T-cell (primary cell): Measurements from ENCODE around the gene MEN1. TPM values are rescaled to one million over a fixed set of nuclear protein-coding genes. Genes with fewer than 3 reads are reported as not detected.
A peak's percentile ranks its signal among the peaks of the same experiment; 100 is the strongest.
"Not testable (repeated sequence)": the region's sequence is repeated elsewhere in the genome, so short reads cannot be mapped to it uniquely, and the experiment has no call there.

ENCODE experiments used
- ATAC-seq, 4 experiments: fragments of 200-7000 bp in 3 of 4; fragments of 150-1000 bp in 1 of 4; cut with Tn5 transposase; replicated peaks in 1 of 4; 1 replicate in 3 of 4; 2 replicates in 1 of 4; pipeline ENCODE4 v1.10.0; 2021; ENCODE audit warnings: moderate library complexity in 3 of 4, mild to moderate bottlenecking in 2 of 4, moderate number of reproducible peaks in 1 of 4
- CTCF ChIA-PET, 2 donors: fragments of 300-600 bp; sonication (Branson Sonifier 250); formaldehyde crosslinking; loops; one replicate each; lab custom pipeline; 2022; ENCODE audit warnings: antibody characterized with exemption in 2 of 2; lab: Charles Lee
- POLR2A ChIA-PET, 2 donors: fragments of 300-600 bp; sonication (Branson Sonifier 250); formaldehyde crosslinking; loops; one replicate each; lab custom pipeline; 2022; ENCODE audit warnings: antibody characterized with exemption in 2 of 2; lab: Charles Lee
- DNase-seq, 35 experiments: peaks; one replicate each; pipeline versions ENCODE4 v3.0.0 to v3.0.0-alpha.2; 2013 to 2023
- H3K27ac ChIP-seq: one replicate; pipeline ENCODE4 v1.5.1; 2013; ENCODE audit warnings: low read length
- H3K27me3 ChIP-seq, 2 experiments: replicated peaks in 1 of 2; 1 replicate in 1 of 2; 2 replicates in 1 of 2; pipeline versions ENCODE4 v1.6.1 to v1.7.0; 2013; ENCODE audit warnings: low read length in 1 of 2, mixed read lengths in 1 of 2; ENCODE audit not compliant: control insufficient read depth in 2 of 2, insufficient read depth in 2 of 2; ENCODE audit errors: extremely low read depth in 1 of 2
- H3K36me3 ChIP-seq, 2 donors: 1 replicate in 1 of 2; 2 replicates in 1 of 2; pipeline versions ENCODE4 v1.6.1 to v1.7.0; 2013; ENCODE audit warnings: low read length in 1 of 2; ENCODE audit not compliant: control insufficient read depth in 2 of 2, insufficient read depth in 1 of 2; ENCODE audit errors: extremely low read depth in 1 of 2
- H3K4me1 ChIP-seq, 2 experiments: 1 replicate in 1 of 2; 2 replicates in 1 of 2; pipeline versions ENCODE4 v1.6.1 to v1.7.0; 2013; ENCODE audit warnings: low read length in 2 of 2, mixed read lengths in 1 of 2; ENCODE audit not compliant: insufficient read depth in 2 of 2, control insufficient read depth in 1 of 2; ENCODE audit errors: extremely low read depth in 1 of 2
- H3K4me3 ChIP-seq, 2 donors: 1 replicate in 1 of 2; 2 replicates in 1 of 2; pipeline versions ENCODE4 v1.5.1 to v1.7.0; 2013; ENCODE audit warnings: mild to moderate bottlenecking in 2 of 2, low read length in 1 of 2, moderate library complexity in 1 of 2; ENCODE audit not compliant: control insufficient read depth in 1 of 2; ENCODE audit errors: extremely low read depth in 1 of 2
- H3K9me3 ChIP-seq: 2 replicates; pipeline ENCODE4 v1.7.0; 2013
- H3K27ac Mint-ChIP-seq, 2 donors: one replicate each; pipeline ENCODE4 v1.8.0; 2020 to 2021; ENCODE audit warnings: mild to moderate bottlenecking in 2 of 2, mixed read lengths in 2 of 2
- H3K27me3 Mint-ChIP-seq, 2 donors: one replicate each; pipeline ENCODE4 v1.8.0; 2021 to 2022; ENCODE audit warnings: mixed read lengths in 2 of 2
- H3K36me3 Mint-ChIP-seq: one replicate; pipeline ENCODE4 v1.8.0; 2021; ENCODE audit warnings: mixed read lengths
- H3K4me1 Mint-ChIP-seq, 3 donors: one replicate each; pipeline ENCODE4 v1.8.0; 2020 to 2022; ENCODE audit warnings: mixed read lengths in 3 of 3, mild to moderate bottlenecking in 1 of 3
- H3K4me3 Mint-ChIP-seq, 3 donors: one replicate each; pipeline ENCODE4 v1.8.0; 2020 to 2022; ENCODE audit warnings: mild to moderate bottlenecking in 3 of 3, mixed read lengths in 3 of 3, moderate library complexity in 3 of 3
- H3K9me3 Mint-ChIP-seq, 3 donors: one replicate each; pipeline ENCODE4 v1.8.0; 2020 to 2022; ENCODE audit warnings: mixed read lengths in 3 of 3
- WGBS: methylation state at CpG from one replicate; pipeline ENCODE4 v1.1.5; 2013; ENCODE audit warnings: missing lambda C conversion rate; ENCODE audit not compliant: insufficient coverage; 5-methylcytosine and 5-hydroxymethylcytosine counted together
- total RNA-seq, 35 experiments: library from RNA in 6 of 35; stranded (reverse) in 6 of 35; fragments of 120-200 nt in 1 of 35; gene quantifications; one replicate each; pipeline versions ENCODE4 v1.2.1 to v1.2.4 and lab custom pipeline; 2013 to 2026

The MEN1 gene
- total RNA-seq, 5 donors from 2014 or later (not counting 1 experiment from before 2014, with no cell fraction given) = 31.7 to 62.0 (median 49.6) TPM

DNA sequence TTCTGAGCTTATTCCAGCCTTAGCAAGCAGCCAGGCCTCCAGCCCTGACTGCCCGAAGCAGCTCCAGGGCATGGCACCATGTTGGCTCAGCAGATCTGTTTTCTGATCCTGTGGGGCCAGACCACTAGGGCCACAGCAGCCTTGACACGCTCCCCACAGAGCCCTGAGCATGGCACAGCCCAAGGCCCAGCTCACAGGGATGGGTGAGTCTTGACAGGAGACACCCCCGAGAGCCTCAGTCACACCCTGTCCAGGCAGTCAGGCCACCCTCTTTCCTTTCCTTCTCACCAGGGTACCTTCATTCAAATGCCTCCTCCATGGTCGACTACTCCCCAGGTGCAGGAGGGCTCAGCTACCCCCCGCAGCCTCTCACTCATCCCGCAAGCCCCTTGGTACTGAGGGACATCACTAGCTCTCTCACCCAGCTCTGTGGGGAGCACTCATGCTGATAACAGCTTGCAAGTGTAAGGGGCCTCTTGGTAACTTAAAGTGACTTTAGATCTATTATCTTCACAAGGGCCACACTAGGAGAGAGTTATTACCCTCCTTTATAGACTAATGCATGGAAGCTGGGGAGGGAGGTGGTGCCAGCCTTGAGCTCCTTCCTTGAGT is 38.0 kb upstream of the MEN1 start:
- H3K9me3 ChIP-seq = no peaks in the 10 kb centered on the region
- CTCF ChIA-PET = interaction anchor here (0.5 to 3.5 kb wide), 20 partner anchors 9 to 149 kb away, joined by 3 to 25 read pairs (median 5); partner anchors contain the start of gene SF1 (in 1 of the 2)
- WGBS = 86% methylated on average over 6 of the region's 6 CpGs
- H3K27me3 ChIP-seq = no peaks in the 10 kb centered on the region
- no peaks in the 10 kb centered on the region for H3K27me3 Mint-ChIP-seq
- H3K9me3 Mint-ChIP-seq = no peaks in the 10 kb centered on the region
- ATAC-seq = no peak
- H3K4me3 Mint-ChIP-seq = peak overlapping the region in 1 of 3 donors; percentile 45
- H3K36me3 Mint-ChIP-seq = no peaks in the 10 kb centered on the region
- peak overlapping the region; percentile 93 for H3K27ac ChIP-seq
- peak overlapping the region; percentile 90 to 94 for H3K27ac Mint-ChIP-seq
- DNase-seq = no peak
- H3K4me1 ChIP-seq = peaks cover 44 to 85% of the 10 kb centered on the region in 2 experiments
- peaks cover 6 to 16% of the 10 kb centered on the region in 2 donors for H3K36me3 ChIP-seq
- no peak overlapping the region for H3K4me3 ChIP-seq
- H3K4me1 Mint-ChIP-seq = peaks cover 70 to 73% (median 72%) of the 10 kb centered on the region in 3 donors
- POLR2A ChIA-PET = interaction anchor here in 1 of 2 donors (0.7 to 1.4 kb wide), 2 partner anchors 10 to 19 kb away, joined by 4 read pairs; no protein-coding TSS in a partner anchor

DNA sequence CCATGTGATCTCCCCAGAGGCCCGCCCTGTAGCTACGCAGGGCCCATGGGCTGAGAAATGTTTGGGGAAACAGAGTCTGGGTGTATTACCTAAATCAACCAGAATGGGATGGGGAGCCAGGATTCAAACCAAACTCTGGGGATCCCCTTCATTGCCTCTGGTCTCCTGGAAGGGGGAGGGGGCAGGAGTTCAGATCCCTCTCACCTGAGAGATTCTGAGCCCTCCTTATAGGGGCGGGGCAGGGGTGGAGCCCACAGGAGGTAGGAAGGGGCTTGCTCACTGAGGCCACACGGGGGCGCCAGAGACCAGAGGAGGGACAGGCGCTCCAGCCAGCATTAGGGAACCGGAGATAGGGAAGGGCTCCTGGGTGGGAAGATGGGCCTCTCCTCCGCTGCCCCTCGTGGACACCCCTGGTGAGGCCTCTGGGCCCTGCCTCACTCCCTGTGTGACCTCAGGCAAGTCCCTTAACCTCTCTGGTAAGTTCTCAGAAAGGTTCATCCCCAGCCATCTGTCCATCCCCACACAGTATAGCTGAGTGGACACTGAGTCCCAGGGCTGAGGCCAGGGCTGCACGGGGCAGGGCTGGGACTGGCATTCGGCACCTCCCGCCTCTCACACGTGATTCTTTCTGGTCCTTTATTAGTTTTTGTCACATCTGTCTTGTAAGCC is 36.8 kb upstream of the MEN1 start:
- Histone ChIP-seq H3K4me3 (no peak overlapping the region), H3K27ac (peak overlapping the region; percentile 38), H3K4me1 (peaks cover 32 to 76% of the 10 kb centered on the region in 2 experiments), H3K9me3 (no peaks in the 10 kb centered on the region), H3K27me3 (no peaks in the 10 kb centered on the region), H3K36me3 (peaks cover under 1 to 8% of the 10 kb centered on the region in 2 donors)
- Mint-ChIP-seq H3K4me3 (peak overlapping the region in 1 of 3 donors; percentile 26), H3K27me3 (no peaks in the 10 kb centered on the region), H3K36me3 (no peaks in the 10 kb centered on the region), H3K4me1 (peaks cover 60 to 64% (median 63%) of the 10 kb centered on the region in 3 donors), H3K27ac (peak overlapping the region; percentile 28 to 64), H3K9me3 (no peaks in the 10 kb centered on the region)
- peak; percentile 56 to 62 (median 59) for ATAC-seq
- POLR2A ChIA-PET = interaction anchor here in 1 of 2 donors (0.7 kb wide), 1 partner anchor 20 kb away, joined by 4 read pairs; no protein-coding TSS in a partner anchor
- CTCF ChIA-PET = interaction anchor here (0.7 to 3.5 kb wide), 10 partner anchors 15 to 69 kb away, joined by 3 to 25 read pairs (median 4); partner anchors contain the start of gene SF1 (in 1 of the 2)
- DNase-seq = peak; percentile 72 to 96 (median 90)
- WGBS = 0% methylated on average over 1 of the region's 13 CpGs

DNA sequence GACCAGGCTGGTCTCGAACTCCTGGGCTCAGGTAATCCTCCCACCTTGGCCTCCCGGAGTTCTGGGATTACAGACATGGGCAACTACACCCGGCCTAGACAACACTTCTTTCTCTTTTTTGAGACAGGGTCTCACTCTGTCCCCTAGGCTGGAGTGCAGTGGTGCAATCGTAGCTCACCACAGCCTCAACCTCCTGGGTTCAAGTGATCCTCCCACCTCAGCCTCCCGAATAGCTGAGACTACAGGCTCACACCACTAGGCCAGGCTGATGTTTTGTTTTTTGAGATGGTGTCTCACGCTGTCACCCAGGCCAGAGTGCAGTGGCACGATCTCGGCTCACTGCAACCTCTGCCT is 35.4 kb upstream of the MEN1 start:
- H3K27ac Mint-ChIP-seq = peak overlapping the region; percentile 8 to 87

DNA sequence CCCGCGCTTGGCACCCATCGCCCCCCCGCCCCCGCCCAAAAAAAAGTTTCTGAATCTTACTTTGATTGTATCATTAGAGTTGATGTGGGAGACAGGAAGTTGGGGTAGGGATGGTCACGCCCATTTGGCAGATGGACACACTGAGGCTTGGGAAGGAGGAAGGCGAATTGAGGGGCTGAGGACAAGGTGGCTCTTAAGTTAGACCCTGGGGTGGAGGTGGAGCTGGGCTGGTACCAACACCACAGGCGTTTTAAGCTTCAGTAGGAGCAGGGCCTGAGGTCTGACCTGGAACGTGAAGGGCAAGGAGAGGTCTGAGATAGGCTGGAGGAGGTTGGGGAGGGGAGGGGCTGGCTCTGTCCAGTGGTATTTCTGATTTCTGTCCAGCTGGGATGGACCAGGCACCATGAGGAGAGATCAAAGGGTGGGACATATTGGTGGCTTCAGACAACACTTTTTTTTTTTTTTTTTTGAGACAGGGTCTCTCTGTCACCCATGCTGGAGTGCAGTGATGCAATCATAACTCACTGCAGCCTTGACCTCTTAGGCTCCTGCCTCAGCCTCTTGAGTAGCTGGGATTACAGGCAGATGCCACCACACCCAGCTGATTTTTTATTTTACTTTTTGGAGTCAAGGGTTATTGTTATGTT is 34.9 kb upstream of the MEN1 start:
- Histone ChIP-seq H3K4me3 (peak overlapping the region; percentile 48 to 59), H3K9me3 (no peaks in the 10 kb centered on the region), H3K27ac (peak overlapping the region; percentile 76), H3K36me3 (peaks cover 0 to under 1% of the 10 kb centered on the region in 2 donors), H3K4me1 (peaks cover 19 to 57% of the 10 kb centered on the region in 2 experiments), H3K27me3 (no peaks in the 10 kb centered on the region)
- Mint-ChIP-seq H3K4me1 (peaks cover 44 to 47% (median 47%) of the 10 kb centered on the region in 3 donors), H3K9me3 (no peaks in the 10 kb centered on the region), H3K4me3 (peak overlapping the region; percentile 58 to 85 (median 66)), H3K36me3 (no peaks in the 10 kb centered on the region), H3K27ac (peak overlapping the region; percentile 85 to 87), H3K27me3 (no peaks in the 10 kb centered on the region)
- 44% methylated on average over 6 of the region's 9 CpGs for WGBS
- ChIA-PET POLR2A (interaction anchor here (0.6 kb wide), 2 partner anchors 50 to 54 kb away, joined by 5 to 8 read pairs; no protein-coding TSS in a partner anchor), CTCF (interaction anchor here (0.6 to 1.2 kb wide), 7 partner anchors 8 to 1124 kb away, joined by 3 to 4 read pairs (median 4); no protein-coding TSS in a partner anchor)
- DNase-seq = no peak
- ATAC-seq = no peak

More for the DNA sequence above, 35.4 kb upstream of the MEN1 start:
- not testable (repeated sequence) for H3K4me3 ChIP-seq, ATAC-seq, H3K36me3 Mint-ChIP-seq, H3K27me3 ChIP-seq, DNase-seq, H3K27ac ChIP-seq, H3K9me3 ChIP-seq, H3K9me3 Mint-ChIP-seq, H3K36me3 ChIP-seq, H3K27me3 Mint-ChIP-seq
- Mint-ChIP-seq H3K4me1 (peaks cover 46 to 50% (median 50%) of the 10 kb centered on the region in 3 donors), H3K4me3 (peak overlapping the region; percentile 58 to 85 (median 66))
- POLR2A ChIA-PET = interaction anchor here in 1 of 2 donors (0.6 kb wide), 1 partner anchor 49 kb away, joined by 8 read pairs; no protein-coding TSS in a partner anchor
- 96% methylated on average over 3 of the region's 8 CpGs for WGBS
- peaks cover 19 to 62% of the 10 kb centered on the region in 2 experiments for H3K4me1 ChIP-seq
- CTCF ChIA-PET = interaction anchor here in 1 of 2 donors (0.6 to 1.2 kb wide), 5 partner anchors 9 to 48 kb away, joined by 3 to 4 read pairs (median 4); no protein-coding TSS in a partner anchor

DNA sequence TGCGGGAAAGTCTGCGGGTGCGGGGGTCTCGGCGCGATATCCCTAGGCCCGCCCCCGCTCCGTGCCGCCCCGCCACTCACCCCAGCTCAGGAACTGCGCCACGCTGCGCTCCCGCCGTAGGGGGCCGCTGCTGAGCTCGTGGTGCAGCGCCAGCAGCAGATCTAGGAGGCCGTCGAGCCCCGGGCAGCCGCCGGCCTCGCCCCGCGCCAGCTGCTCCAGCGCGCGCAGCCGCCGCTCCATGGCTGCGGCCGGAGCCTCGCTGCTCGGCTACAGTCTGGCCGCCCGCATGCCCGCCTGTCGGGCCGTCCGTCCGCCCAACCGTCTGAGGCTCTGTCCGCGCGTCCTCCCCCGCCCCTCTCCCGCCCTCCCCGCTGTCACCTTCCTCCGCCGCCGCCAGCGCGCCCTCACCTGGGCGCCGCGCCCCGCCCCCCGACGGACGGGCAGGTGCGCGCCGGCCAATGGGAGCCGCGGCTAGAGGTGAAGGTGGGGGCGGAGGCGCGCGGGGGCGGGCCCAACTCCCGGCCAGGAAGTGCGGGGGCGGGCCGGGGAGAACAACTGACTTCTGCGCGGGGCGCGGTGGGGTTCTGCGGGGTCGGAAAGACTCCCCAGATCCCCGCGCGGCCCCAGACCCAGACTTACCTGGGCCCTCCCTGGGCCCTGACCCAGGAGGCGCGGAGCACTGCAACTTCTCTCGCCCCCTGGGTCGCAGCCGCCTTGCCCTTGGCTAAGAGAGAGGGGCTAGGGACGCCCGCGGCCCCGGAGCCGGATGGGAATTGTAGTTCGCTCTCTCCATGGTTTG is 34.2 kb upstream of the MEN1 start, which contains the start of gene CDC42BPG:
CDC42BPG (minus strand) TSS at position 324 of the 799 bp plus-strand sequence; CDS start at position 240, 84 bp downstream.
- peak; percentile 45 to 85 (median 68) for DNase-seq
- H3K27me3 ChIP-seq = no peaks in the 10 kb centered on the region
- peak within 1 kb of the TSS; percentile 81 to 86 (median 85) for H3K4me3 Mint-ChIP-seq
- peaks cover 3 to 4% of the 10 kb centered on the region in 2 donors for H3K36me3 ChIP-seq
- ChIA-PET CTCF (interaction anchor here (0.6 to 1.6 kb wide), 15 partner anchors 28 to 1160 kb away, joined by 3 to 8 read pairs (median 3); partner anchors contain the start of genes MAP4K2 (in 1 of the 2), MEN1 (in 1 of the 2) and PPP2R5B (in 1 of the 2)), POLR2A (interaction anchor here in 1 of 2 donors (0.6 kb wide), 1 partner anchor 53 kb away, joined by 5 read pairs; no protein-coding TSS in a partner anchor)
- peaks cover 37 to 44% (median 41%) of the 10 kb centered on the region in 3 donors for H3K4me1 Mint-ChIP-seq
- peak within 1 kb of the TSS; percentile 85 to 92 for H3K27ac Mint-ChIP-seq
- H3K4me3 ChIP-seq = peak within 1 kb of the TSS; percentile 48 to 59
- H3K27ac ChIP-seq = peak within 1 kb of the TSS; percentile 76
- H3K4me1 ChIP-seq = peaks cover 15 to 50% of the 10 kb centered on the region in 2 experiments
- peak; percentile 72 to 78 (median 73) for ATAC-seq
- H3K9me3 ChIP-seq = no peaks in the 10 kb centered on the region
- H3K9me3 Mint-ChIP-seq = no peaks in the 10 kb centered on the region
- H3K27me3 Mint-ChIP-seq = no peaks in the 10 kb centered on the region
- 1% methylated on average over 85 of the region's 96 CpGs for WGBS
- peaks cover under 1% of the 10 kb centered on the region for H3K36me3 Mint-ChIP-seq
